ENCODE results near the gene KIF26B.
"Not testable (repeated sequence)": the region's sequence is repeated elsewhere in the genome, so short reads cannot be mapped to it uniquely, and the experiment has no call there.

The KIF26B gene

DNA sequence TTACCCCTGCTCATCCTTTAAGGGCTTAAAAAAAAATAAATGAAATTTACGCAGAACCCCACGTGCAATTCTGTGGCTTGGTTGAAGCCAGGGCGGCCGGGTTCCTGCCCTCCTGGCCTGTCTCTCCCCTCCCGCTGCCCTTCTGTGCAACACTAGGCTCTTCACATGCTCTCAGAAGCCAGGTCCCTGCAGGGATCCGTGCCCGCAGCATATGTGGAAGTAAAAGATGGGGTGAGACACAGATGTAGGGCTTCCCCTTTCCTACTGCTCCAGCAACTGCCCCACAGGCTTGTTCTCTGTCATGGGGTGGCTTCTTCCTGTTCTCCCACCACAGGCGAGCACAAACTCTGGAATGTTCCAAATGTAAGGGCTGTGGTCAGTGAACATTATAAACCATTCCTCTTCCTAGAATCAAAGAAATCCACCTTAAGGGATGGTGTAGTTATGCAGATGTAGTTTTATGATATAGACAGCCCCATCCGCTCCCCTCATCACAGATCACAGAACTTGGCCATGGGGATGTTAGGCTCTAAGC lies 535.4 kb downstream of the KIF26B start:
- no peak for DNase-seq

DNA sequence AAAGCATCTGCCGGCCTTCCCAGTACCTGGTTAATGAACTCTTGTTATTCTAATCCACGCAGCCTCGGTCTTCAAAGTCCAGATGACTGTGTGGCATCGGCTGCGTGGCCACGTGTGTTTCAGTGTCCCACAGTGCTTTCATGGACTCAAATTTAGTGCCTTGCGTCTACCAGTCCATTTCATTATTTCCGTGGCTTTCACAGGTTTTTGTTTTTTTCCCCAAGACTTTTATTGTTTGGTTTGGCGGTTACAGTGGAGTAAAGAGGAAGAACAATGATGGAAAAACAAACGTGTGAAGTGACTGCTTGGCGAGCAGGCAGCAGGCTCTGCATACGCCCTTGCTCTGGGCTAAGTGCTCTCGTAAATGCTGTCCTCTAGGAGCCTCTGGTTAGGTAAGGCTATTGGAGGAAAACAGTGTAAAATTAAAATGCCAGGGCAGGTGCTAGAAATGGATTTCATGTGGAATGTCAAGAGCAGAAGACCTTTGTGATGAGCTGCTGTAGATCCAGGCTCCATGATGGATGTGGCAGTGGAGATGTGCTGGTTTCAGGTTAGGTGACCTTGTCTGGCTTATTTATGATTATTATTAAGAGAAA lies 536.3 kb downstream of the KIF26B start:
- no peak for DNase-seq

DNA sequence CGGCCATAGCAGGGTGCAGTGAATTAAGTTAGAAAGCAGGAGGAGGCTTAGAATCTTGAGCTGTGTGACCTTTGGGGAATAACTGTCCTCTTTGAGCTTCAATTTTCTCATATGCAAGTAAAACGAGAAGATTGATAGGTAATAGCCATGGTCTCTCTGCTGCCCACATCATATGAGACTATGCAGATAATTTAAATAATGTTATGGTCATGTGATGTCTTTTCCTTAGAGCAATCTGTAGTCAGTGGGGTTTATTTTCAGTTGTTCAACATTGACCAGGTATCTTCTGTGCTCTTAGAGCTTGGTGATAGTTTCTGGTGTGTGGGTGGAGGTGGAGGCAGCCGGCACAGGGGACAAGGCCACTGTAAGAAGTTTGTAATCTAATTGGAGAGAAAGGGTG lies 537.1 kb downstream of the KIF26B start:
- DNase-seq = no peak

DNA sequence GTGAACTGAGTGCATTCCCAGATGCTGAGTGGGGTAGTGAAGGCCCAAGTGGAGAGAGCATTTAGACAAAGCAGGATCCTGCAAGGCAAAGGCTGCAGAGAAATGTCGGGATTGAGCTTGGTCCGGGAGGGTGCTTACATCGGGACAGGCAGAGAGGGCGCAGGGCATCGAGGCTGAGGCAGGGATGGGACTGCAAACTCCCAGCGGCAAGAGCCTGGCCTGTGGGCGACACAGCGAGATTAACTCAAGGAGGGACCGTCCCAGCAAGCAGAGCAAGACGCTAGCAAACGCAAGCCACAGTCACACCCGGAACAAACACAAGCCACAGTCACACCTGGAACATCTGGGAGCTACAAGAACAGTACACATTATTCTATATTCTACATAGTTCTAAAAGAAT lies 537.5 kb downstream of the KIF26B start:
- no peak for DNase-seq

DNA sequence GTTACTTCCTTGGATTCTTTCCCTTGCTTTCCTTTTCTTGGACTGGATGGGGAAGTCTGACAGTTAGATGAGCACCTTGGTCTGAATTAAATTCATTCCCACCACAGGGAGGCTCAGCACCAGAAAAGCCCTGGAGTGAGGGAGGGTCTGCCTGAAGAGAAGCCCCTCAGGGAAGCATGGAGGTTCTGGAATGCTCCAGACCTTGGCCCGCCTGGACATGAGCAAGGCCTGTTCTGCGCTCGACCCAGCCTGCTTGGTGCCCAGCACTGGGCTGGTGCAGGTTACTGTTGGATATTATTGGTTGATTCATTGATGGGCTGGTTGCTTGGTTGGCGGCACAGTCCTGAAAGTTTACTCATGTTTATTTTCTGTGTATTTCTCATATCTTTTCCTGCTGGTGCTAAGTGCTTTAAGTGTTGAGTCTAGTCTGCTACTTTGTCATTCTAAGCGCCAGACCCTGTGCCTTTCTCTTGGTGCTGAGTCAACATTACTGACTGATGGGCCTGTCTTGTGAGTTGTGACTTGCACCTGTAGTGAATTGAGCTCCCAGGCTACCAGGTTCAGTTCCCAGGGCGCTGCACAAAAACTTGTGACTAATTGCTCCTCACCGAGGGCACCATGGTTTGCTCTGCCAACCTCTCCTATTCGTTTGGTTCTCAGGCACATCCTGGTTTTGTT lies 538.5 kb downstream of the KIF26B start:
- DNase-seq = no peak

DNA sequence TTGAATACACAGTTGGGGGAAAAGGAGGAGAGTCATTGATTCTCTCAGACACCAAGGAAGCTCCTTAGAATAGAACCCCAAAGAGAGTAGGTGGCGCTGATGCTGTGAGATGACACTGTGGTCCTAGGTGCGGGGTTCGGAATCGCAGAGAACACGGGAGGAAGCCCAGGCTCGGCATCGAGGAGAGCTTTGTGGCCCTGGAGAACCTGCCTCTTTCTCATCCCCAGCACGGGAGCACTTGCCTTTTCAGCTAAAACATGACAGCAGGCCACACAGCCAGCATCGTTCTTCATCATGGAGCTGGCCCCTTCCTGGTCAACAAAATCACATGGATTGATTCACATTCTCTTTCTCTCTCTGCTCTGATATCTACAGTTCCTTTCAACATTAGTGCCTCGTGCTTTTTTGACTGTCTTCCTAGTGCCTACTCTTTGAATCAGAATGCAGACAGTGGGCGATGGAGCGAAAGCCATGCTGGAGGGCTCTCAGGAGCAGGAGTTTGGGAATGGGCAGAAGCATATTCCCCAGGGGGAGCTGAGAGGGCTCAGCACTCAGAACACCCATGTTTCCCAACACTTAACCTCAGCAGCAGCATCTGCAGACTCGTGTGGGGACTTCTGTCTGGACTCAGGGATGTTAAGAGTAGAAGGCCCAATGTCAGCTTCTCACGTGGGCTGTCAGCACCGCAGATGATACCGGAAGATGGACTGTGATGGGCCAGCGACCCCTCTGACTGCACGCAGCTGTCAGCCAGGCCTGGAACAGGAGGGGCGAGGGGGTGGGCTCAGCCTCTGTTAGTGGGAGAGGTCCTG lies 539.4 kb downstream of the KIF26B start:
- DNase-seq = no peak

DNA sequence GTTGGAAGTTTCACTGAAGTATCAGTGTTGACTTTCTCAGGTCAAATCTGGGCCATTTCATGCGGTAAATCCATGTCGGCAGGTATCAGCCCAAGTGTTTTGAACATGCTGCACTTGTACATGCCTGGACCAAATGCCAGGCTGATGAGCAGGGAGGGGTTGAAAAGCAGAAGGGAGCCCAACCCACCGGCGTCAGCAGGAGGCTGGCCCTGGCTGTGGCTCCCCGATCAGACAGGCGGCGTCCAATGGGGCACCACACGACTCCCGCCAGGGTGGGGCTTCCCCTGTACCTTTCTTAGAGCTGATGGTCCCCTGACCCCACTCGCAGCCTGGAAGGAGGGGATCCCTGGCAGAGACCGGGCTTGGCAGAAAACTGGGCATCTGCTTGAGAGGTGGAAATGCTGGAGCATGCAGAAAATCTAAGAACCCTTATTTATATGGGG lies 540.0 kb downstream of the KIF26B start:
- DNase-seq = no peak

DNA sequence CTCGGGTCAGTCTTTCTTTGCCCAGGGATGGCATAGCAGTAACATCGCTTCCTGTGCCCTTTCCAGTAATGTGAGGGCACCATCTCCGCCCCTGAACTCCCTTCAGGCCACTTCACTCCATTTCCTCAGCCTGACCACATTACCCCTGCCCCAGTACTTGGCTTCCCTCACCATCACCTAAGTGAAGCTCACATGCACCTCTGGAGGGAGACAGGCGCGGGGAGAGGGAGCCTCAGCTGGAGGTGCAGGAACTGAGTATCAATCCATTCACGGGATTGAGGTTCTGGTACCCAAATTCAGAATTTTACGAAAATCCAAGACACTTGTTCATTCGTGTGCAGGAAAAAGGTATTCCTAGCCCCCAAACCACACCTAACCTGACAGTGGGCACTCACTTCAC lies 540.4 kb downstream of the KIF26B start:
- DNase-seq = no peak

DNA sequence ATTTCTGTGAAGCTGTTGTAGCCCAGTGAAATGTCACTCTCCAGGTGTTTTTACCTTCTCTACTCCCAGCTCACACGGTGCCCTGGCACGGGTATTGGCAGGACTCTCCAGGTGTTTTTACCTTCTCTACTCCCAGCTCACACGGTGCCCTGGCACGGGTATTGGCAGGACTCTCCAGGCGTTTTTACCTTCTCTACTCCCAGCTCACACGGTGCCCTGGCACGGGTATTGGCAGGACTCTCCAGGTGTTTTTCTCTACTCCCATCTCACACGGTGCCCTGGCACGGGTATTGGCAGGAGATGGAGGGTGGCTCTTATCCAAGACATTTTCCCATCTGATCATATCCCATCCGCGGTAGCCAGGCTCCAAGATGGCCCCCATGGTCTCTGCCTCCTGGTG lies 540.9 kb downstream of the KIF26B start:
- not testable (repeated sequence) for DNase-seq

DNA sequence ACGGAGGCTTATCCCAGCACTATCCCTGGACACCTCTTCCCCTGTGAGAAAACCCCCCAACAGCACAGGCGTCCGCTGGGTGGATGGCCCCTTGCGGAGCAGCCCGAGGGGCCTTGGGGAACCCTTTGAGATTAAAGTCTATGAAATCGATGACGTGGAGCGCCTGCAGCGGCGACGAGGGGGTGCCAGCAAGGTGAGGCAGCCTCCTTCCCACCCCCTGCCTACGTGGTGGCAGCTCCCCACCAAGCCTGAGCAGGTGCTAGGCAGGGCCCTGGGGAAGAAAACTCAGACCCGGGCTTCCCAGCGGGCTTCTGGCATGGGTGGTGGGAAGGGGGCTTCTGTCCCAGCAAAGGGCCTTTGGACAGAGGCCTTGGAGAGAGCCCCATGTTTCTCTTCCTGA lies 543.3 kb downstream of the KIF26B start:
- no peak for DNase-seq

DNA sequence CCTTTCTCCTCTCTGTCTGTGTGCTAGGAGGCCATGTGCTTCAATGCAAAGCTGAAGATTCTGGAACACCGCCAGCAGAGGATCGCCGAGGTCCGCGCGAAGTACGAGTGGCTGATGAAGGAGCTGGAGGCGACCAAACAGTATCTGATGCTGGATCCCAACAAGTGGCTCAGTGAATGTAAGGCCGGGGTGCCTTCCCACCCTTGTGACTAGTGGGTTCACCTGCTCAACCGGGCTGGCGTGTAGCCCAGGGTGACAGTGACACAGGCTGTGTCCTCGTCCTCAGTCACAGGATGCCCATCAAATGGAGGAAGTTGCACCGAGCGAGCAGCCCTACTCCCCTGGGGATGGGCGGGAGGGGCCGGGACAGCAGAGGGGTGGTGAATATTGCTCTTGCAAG lies 544.1 kb downstream of the KIF26B start:
- DNase-seq = peak; percentile 52

DNA sequence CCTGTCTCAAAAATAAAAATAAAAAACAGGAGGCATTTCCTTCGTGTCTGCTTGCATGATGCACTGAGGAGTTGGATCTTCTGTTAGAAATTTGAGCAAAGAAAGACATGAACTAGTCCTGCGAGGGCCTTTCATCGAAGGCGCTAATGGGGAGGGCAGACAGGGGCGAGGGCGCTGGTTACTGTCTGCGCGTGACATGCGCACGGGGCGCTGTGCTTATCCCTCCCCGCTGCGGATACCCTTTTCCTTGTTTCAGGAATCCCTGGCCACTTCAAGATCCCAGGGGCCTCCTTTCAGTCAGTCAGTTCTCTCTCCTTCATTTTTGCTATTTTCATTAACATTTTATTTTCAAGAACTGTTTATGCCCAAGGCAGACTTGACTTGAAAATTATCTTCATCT lies 545.8 kb downstream of the KIF26B start:
- no peak for DNase-seq

DNA sequence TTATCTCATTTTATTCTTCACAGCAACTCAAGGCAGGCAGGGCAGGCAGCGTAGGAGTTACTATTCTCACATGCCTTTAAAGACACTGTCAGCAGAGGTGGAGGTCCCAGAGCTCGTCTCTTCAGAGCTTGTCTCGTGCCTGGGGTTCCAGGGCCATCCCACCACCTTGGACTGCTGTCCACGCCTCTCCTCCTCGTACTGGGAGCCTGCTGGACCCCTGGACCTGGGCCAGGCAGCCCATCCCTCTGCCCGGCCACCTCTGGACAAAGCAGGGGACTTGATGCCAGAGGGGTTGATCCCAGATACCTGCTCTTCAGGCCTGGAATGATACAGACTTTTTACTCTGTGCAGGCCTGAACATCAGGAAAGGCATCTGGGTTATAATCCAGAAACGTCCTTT lies 546.8 kb downstream of the KIF26B start:
- no peak for DNase-seq

DNA sequence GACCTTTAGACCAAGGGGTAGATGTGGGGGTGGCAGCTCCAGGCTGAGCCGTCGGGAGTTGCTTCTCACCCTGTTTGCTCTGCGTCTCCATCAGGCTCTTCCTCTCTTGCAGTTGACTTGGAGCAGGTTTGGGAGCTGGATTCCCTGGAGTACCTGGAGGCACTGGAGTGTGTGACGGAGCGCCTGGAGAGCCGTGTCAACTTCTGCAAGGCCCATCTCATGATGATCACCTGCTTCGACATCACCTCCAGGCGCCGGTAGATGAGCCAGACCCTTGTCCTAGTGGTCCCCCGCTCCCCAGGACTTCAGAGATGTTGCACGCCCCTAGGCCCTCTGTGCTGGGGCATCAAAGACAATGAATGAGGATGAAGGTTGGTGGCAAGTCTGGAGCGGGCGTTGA lies 547.6 kb downstream of the KIF26B start:
- no peak for DNase-seq

DNA sequence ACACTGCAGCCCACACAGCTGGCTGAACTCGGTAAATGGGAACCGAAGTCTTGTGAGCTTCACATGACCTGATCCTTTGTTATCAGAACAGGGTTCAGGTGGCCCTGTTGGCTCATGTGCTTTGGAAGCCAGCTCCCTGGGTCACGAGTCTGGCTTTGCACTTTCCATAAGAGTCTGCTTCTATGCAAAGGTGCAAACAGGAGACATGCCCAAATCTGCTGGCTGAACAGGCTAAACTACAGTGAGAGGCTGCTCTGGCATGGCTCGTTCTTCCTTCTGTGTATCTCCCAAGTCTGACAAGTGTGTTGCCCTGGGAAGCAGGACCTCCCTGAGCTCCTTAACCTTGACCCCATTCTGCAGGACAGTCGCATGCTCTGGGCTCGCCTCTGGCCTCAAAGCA lies 549.6 kb downstream of the KIF26B start:
- DNase-seq = no peak

DNA sequence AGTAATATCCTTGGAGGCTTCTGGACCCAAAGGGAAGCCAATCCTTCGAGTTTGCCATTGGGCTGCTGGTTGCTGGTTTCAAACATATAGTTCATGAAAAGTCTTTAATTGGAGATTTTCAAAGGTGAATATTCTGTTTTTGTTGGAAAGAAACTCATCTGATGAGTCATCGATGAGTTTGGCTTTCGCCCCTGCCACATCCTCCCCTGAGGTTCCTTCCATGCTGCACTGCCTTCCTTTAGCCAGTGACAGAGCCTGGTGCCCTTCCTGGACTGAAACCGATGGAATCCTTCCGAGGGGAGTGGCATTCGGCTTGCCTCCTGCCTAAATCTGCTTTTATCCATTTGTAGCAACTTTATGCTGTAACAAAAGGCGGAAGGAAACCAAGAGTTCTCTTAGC lies 550.0 kb downstream of the KIF26B start:
- no peak for DNase-seq

DNA sequence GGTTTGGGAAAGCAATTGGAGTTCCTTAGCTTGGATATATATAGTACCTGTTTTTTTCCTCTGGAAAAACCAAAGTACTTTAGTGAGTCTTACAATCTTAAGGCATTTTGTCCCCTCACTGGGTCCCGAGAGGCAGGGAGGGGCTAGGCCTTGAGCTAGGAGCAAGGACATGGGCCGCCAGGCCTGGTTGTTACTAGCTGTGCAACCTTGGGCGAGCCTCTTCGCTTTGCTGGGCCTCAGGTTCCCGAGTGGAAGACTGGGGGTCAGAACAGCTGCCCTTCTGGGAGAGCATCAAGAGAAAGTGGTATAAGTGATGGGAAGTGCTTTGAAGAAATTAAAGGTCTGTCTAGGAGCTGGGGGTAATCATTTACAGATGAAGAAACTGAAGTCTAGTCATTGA lies 553.2 kb downstream of the KIF26B start:
- no peak for DNase-seq

DNA sequence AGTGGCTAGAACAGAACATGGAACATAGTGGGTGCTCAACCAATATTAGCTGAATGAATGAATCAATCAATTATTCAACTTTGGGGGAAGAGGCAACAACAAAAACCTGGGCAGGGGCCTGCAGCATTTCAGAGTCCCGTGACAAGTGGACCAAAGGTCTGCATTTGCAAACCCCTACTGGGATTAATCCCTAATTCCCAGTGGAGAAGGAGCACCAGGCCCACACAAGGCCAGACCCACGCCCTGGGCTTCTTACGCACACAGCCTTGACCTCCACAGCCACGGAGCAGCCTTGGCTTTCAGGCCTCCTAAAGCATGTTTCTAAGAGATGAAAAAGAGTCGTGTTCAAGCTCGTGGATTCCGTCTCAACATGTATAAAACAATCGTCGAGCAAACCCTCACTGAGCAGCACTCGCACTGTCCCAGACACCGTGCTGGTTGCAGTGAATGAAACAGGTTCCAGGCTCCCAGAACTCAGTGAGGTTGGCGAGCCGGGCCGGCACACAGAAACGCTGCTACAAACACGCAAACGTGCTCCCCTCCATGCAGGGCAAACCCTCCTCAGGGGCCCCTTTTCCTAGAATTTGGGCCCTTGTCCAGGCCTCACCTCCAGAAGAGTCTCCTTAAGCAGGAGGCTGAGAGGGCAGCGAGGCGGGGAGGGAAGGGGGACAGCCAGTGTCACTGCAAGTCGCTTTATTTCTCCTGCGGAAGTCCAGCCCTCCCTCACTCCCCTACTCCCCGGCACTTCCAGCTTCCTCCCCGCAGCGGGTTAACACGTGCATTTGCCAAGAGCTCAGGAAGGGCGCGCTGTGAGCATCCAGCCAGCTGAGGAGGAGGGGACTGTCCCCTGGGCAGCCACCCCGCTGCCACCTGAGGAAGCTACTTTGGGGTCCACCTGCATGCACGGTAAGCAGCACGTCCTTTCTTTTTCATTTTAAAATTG lies 556.4 kb downstream of the KIF26B start:
- DNase-seq = no peak

DNA sequence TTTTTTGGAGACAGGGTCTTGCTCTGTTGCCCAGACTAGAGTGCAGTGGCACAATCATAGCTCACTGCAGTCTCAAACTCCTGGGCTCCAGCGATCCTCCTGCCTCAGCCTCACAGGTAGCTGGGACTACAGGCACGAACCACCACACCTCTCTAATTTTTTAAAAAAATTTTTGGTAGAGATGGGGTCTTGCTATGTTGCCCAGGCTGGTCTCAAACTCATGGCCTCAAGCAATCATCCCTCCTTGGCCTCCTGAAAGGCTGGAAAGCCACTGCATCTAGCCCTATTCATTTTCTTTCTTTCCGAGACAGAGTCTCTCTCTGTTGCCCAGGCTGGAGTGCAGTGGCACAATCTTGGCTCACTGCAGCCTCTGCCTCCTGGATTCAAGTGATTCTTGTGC lies 559.2 kb downstream of the KIF26B start:
- not testable (repeated sequence) for DNase-seq

DNA sequence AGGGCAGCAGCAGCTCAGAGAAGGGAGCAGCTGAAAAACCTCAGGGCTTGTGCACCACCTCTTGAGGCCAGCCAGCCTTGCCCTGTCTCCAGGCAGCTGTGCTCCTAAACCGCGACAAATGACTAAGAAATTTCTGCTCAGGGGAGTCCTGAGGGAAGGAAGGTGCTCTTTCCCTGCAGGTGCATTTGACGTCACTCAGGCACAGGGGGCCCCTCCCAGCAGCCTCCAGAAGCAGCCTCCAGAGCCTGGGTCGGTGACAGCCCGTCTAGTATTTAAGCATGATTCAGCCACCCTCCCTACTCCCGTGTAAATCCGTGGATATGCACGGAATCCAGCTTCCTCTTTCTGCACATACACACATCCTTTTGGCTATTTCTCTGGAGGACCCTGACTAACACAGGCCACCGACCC lies 560.5 kb downstream of the KIF26B start:
- peak; percentile 10 for DNase-seq

DNA sequence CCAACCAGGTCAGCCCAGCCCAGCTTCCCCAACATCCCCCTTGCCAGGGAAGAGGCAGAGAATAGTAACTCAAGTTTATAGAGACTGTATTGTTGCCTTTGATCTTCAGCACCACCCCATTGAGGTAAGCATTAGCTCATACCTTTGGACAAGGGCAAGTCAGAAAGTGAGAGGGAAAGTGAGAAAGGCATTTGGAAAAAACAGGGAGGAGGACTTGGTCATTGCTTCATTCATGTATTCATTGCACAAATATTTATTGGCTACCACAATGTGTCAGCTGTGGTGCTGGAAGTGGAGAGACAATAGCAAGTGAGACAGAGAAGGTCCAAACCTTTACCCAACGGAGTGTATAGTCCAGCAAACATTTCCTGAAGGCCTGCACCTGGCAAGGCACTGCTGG lies 561.2 kb downstream of the KIF26B start:
- no peak for DNase-seq

DNA sequence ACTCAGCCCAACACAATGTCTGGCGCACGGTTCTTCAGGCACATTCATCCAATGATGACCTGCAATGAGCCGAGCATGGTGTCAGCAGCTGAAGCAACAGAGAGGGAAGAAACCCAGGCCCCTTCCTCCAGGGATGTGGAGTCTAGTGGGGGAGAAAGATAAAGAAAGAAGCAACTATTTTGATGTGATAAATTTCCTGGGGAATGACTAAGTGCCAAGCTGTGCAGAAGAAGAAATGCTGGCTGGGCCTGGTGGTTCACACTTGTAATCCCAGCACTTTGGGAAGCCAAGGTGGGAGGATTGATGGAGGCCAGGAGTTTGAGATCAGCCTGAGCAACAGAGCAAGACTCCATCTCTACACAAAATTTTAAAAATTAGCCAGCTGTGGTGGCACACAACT lies 561.8 kb downstream of the KIF26B start:
- DNase-seq = no peak

DNA sequence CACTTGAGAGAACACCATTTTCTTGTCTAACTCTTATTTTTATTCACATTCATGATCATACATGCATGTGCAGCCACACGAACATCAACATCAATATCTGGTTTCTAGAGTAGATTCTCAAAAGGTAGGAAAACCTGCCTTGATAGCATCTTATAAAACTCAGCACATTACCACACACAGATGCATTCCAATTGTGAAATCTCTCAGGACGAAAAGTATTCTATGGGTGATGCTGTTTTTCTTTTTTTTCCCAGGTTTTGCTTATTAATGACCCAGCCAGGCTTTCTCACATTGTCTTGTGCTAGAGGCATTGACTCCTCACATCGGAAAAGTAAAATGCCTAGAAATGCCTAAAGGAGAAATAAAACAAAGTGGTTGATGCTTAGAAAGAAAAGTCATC lies 562.8 kb downstream of the KIF26B start:
- no peak for DNase-seq
